Measurements from ENCODE around the gene PRKAA2.
A peak's percentile ranks its signal among the peaks of the same experiment; 100 is the strongest.

Gene PRKAA2

DNA sequence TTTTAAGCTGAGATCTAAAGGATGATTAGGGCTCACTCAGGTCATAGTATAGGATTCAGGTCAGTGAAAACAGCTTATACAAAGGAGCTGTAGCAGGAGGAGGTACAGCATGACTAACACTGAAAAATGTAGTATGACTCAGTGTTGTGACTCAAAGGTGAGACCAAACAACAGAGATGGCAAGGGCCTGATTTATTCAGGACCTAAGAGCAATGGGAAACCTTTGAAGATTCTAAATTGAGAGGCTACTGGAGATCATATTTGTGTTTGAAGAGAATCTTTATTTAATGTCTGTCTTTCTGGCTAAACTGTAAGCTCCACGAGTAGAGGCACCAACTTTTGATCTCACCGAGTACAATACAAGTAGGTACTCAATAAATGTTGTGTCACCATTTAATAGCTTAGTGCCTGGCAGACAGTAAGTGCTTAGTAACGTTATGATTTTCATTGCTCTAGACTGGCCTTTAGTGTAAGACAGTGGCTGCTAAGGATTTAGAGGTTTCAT is 43.5 kb downstream of the PRKAA2 start:
- no peak overlapping the region for H3K27ac ChIP-seq

DNA sequence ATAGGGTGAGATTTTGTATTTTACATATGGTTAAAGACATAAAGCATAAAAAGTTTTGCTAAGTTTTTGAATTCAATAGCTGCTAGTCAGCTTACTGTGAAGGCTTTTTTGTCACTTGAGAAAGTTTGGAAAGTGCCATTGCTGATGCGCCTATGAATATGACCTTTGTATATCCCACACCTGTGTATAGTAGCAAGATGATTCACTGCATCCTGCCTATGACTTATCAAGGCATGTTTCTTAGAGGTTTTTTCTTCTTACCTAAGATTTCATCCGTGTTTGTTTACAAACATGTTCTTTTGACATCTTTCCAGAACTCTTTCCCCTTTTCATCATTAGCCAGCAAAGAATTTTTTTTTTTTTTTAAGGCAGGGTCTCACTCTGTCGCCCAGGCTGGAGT is 51.5 kb downstream of the PRKAA2 start:
- H3K27ac ChIP-seq, result no peak overlapping the region
- TF ChIP-seq, protein P1, sequence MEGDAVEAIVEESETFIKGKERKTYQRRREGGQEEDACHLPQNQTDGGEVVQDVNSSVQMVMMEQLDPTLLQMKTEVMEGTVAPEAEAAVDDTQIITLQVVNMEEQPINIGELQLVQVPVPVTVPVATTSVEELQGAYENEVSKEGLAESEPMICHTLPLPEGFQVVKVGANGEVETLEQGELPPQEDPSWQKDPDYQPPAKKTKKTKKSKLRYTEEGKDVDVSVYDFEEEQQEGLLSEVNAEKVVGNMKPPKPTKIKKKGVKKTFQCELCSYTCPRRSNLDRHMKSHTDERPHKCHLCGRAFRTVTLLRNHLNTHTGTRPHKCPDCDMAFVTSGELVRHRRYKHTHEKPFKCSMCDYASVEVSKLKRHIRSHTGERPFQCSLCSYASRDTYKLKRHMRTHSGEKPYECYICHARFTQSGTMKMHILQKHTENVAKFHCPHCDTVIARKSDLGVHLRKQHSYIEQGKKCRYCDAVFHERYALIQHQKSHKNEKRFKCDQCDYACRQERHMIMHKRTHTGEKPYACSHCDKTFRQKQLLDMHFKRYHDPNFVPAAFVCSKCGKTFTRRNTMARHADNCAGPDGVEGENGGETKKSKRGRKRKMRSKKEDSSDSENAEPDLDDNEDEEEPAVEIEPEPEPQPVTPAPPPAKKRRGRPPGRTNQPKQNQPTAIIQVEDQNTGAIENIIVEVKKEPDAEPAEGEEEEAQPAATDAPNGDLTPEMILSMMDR (conservative IDR thresholded peaks at IDR 0.05), result no peak

More for the DNA sequence above, 43.5 kb downstream of the PRKAA2 start:
- TF ChIP-seq, protein P1 (conservative IDR thresholded peaks at IDR 0.05), result no peak

GRCh38 chr1:56703747-56704146 is 58.6 kb downstream of the PRKAA2 start:
- no peak overlapping the region for H3K27ac ChIP-seq
- TF ChIP-seq, protein P1 (conservative IDR thresholded peaks at IDR 0.05), result no peak

DNA sequence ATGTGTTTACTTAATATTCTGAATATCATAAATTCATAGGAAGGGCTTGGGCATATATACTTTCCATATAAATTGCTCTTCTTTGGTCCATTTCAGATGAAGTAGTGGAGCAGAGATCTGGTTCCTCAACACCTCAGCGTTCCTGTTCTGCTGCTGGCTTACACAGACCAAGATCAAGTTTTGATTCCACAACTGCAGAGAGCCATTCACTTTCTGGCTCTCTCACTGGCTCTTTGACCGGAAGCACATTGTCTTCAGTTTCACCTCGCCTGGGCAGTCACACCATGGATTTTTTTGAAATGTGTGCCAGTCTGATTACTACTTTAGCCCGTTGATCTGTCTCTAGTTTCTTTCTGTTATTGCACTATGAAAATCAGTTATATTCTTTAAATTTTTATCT is 62.3 kb downstream of the PRKAA2 start:
- no peak overlapping the region for H3K27ac ChIP-seq
- TF ChIP-seq, protein P1 (conservative IDR thresholded peaks at IDR 0.05), result no peak

GRCh38 chr1:56709269-56709880 is 64.3 kb downstream of the PRKAA2 start:
- H3K27ac ChIP-seq, result no peak overlapping the region
- TF ChIP-seq, protein P1 (conservative IDR thresholded peaks at IDR 0.05), result peak; percentile 67

DNA sequence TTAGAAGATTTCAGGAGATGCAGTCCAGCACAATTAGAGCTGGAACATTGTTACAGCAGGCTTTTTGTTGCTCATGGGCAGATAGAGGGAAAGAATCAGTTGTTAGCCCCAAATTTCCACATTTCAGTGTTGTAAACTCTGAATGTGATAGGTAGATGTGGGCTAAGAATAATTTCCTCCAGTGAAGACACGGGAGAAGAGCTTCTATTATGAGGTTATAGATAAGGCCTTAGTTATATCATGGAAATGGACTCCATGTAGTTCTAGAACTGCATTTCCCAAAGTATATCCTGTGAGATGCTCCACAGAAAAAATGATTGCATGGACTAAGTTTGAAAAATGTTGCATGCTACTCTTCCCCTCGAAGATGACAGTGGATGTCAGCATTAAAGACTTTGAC is 64.9 kb downstream of the PRKAA2 start:
- TF ChIP-seq, protein P1 (conservative IDR thresholded peaks at IDR 0.05), result no peak
- no peak overlapping the region for H3K27ac ChIP-seq

DNA sequence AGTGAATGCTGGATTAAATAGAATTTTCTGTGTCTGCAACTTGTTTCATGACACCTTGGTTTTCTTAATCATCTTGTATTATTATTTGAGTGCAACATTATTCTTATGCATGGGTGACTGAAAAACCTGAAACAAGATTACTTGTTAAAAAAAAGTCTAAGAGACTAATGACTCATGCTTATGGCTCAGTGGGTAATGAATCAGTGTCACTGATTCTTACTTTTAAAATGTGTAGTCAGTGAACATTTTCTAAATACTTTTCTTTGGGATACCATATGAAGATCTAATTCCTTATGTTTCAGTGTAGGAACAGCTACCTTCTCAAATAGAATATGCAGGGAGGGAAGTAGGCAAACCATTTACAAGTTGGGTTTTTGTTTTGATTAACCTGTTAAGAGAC is 65.5 kb downstream of the PRKAA2 start:
- TF ChIP-seq, protein P1 (conservative IDR thresholded peaks at IDR 0.05), result no peak

More for the DNA sequence above, 65.5 kb downstream of the PRKAA2 start:
- no peak overlapping the region for H3K27ac ChIP-seq
